GM11168 (cell line): ENCODE results near the gene SNAPC4.

Experiments used
- in situ Hi-C: fragments of 300-500 bp; cut with MboI; formaldehyde crosslinking; loops from one replicate; pipeline ENCODE4 v1.12.0; 2022; ENCODE audit warnings: low sequenced_read_pairs; ENCODE audit not compliant: unreplicated experiment

Gene SNAPC4

DNA sequence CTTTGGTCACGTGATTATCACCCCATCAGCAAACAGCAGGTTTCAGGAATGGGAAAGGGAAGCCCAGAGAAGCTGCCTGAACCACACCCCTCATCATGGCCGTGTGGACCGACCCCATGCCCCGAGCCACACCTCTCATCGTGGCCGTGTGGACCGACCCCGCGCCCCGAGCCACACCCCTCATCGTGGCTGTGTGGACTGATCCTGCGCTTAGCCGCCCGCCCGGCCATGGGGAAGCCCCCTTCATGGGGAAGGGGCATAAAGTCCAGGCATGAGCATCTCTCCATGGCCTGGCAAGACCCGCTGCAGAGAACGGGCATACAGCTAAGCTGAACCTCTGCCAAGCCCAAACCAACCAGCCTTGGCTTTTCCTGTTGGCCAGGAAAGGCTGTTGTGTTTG is 6.4 kb downstream of the SNAPC4 start:
- in situ Hi-C loops, result no loop called here

DNA sequence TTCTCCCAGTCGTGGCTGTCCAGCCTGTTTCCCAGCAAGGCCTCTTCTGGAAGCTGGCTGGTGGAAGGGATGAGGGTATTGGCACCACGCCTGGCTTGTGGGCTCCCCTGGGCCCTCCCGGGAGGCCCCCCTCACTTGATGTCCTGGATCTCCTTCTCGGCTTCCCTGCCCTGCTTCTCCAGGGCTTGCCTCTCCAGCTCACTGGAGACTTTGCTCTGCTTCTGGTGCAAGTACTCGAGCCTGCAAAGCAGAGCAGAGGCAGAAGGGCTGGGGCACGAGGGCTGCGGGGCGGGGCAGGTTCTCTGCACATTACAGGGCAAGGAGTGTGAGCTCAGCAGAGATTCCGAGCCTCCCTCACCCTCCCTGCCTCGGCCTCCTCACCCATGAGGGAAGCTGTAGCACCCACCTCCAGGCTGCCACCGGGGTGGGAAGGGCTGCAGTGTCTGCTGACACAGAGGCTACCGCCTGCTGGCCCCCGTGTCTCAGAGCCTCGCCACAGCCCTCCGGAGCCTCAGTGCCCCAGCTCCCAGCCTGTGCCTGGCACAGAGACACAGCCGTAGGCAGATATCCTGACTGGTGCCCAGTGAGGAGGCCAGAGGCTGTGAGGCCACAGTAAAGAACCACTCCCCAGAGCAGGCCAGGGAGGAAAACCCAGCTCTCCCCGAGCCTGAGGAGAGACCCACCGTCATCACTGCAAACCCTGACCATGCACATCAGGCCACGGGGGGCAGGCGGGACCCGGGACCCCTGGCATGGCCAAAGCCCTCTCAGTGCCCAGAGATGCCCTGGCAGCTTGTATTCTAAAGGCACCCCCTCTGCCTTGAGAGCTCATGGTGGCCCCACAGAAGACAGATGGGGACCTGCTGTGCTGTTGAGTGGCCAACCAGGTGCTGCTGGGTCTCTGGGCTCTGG is 7.2 kb downstream of the SNAPC4 start:
- in situ Hi-C loops, result no loop called here

DNA sequence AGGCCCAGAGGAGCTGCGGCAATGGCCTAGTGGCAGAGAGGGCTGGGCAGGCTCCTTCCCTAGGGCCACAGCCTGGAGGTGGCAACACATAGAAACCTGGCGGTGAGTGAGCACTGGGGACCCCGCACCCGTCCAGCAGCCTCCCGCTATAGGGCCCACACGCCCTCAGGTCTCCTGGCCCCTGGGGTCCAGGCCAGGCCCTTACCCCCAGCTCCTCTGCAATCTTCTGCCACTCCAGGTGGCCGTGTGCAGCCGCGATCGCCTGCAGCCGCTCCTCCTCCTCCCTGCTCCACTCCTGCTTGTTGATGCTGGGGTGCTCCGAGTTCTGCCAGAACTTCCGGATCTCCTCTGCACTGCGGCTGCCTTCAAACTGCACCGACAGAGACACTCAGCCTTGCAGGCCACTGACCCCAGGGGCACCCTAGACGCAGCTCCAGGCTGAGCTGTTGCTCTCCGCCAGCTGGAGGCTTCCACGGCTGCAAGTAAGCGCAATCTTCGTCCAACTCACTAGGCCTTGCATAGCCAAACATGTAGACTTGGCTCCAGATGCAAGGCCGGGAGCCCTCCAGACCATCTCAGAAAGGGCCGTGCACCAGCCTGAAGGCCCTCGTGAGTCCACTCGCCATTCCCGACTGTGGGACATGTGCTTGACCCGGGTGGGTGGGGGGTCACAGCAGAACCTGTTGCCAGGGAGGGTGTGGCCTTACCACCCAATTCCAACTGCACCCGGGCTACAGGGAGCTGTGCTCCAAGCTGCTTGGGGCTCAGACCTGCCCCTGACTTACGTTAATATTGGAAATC is 8.0 kb downstream of the SNAPC4 start:
- in situ Hi-C loops, result no loop called here

DNA sequence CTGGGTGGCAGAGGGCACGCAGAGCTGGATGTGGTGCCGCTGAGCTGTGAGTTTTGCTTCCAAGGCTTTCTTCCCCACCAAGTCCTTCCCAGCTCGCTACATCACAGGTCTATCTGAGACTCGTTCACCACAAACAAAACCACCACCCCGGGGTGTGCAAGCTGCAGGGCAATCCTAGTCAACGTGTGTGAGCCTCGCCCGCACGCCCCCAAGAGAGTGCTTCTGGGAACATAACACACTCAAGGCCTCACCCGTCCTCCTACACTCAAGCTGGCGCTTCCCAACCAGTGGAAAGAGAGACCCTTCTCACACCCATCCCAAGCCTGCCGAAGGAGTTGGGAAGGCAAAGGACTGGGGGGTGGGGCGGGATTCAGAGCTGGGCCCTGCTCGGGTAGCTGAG is 10.6 kb downstream of the SNAPC4 start:
- in situ Hi-C loops, result no loop called here

DNA sequence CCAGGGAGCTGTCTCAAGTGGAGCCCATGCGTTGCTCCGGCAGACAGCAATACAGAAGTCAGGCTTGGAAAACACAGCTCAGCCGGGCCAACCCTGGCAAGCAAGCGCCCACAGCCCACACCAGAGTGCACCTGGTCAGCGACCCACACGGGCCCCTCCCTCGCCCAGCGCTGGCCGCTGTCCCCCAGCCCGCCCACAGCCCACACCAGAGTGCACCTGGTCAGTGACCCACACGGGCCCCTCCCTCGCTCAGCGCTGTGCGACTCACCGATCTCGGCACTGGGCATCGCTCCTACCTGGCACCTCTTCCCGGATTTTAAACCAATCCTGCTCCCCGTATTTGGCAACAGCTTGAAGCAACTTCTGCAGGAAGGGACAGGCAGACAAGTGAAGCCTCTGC is 12.8 kb downstream of the SNAPC4 start:
- in situ Hi-C loops, result no loop called here

DNA sequence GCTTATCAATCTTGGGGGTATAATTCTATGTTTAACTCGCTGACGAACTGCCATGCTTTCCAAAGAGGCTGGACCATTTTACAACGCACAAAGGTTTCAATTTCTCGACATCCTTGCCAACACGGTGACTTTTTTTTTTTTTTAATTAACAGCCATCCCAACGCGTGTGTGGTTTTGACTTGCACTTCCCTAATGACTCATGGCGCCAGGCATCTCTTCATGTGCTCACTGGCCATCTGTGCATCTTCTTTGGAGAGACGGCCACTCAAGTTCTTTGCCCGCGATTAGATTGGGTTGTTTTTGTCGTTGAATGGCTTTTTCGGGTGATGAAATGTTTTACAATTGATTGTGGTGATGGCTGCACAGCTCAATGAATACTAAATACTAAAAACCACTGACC is 14.0 kb downstream of the SNAPC4 start:
- in situ Hi-C loops, result no loop called here

DNA sequence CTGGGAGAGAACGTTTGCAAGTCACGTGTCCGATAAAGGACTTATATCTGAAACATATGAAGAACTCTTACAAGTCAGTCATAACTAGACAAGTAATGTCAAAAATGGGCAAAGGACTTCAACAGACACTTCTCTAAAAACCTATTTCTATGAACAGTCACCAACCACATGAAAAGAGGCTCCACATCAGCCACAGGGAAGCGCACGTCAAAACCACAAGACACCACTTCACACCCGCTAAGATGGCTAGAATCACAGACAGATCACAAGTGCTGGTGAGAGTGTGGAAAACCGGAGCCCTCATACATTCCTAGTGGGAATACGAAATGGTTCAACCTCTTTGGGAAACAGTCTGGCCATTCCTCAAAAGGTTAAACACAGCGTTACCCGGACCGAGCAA is 15.0 kb downstream of the SNAPC4 start:
- in situ Hi-C loops, result no loop called here

DNA sequence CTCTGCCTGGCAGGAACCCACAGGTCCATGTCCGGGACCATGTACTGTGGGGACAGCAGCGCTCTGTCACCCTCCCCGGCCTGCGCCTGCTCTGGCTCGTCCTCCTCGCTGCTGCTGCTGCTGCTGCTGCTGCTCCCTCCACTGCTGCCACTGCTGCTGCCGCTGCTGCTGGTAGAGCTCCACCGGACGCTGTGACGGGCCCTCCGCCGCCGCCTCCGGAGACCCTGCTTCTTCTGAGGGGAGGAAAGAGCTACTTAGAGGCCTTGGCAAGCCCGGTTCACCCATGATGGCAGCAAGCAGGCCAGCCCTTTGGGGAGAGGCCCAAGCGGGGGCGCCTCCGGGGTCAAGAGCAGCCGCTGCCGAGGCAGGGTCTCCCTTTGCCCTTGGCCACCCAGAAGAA is 16.5 kb downstream of the SNAPC4 start:
- in situ Hi-C loops, result no loop called here

DNA sequence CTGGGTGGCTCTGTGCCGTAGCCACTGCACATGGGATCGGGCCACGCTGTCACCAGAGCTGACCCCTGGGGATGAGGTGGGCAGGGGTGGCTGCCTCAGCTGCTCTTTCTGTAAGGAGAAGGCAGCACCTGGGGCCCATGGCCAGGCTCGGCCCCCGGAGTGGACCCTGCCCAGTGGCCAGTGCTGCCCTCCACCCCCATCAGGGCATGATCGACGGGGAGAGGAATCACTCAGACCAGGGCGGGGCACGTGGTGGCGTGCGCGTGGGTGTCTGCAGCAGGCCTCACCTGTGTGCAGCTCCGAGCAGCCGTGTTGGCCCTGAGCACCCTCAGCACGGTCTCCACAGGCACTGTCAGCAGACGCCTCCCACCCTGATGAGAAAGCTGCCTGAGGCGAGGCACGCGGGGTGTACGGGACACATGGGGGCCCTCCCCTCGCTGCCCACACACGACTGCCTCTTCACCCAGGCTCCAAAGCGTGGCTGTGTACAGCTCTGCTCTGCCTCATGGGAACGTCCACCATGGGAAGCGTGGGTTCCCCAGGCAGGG is 17.9 kb downstream of the SNAPC4 start:
- in situ Hi-C loops, result no loop called here

DNA sequence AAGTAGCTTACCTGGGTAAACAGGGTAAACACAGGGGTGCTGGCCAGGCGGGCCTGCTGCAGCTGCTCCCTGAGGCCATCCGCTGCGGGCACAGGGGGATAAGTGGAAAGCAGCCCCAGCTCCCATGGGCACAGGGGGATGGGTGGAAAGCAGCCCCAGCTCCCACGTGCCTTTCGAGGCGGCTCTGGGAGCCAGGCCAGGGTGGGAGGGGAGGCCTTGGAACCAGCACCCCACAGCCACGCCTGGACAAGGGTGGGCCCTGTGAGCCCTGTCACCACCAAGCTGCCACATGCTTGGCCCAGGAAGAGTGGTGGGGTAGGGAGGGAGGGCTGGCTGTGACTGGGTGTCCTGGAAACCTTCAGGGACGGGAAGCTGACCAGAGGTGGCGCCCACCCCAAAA is 18.7 kb downstream of the SNAPC4 start:
- in situ Hi-C loops, result no loop called here

DNA sequence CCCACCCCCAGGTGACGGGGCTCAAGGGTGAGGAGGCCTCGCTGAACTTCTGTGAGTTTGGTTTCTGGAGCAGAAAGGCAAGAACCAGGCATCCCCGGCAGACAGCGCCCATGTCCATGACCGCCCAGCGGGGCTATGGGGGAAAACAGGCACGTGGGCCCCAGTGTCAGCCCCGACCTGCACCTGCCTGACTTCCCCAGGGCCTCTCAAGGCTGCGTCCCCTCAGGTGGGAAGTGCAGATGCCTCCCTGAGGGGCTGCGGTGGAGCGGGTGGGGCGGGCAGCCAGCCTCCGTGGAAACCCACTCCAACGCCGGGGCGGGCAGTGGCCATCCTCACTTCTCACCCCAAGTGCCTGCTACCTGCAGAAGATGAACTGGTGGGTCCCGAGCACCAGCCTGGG is 19.6 kb downstream of the SNAPC4 start:
- in situ Hi-C loops, result no loop called here

DNA sequence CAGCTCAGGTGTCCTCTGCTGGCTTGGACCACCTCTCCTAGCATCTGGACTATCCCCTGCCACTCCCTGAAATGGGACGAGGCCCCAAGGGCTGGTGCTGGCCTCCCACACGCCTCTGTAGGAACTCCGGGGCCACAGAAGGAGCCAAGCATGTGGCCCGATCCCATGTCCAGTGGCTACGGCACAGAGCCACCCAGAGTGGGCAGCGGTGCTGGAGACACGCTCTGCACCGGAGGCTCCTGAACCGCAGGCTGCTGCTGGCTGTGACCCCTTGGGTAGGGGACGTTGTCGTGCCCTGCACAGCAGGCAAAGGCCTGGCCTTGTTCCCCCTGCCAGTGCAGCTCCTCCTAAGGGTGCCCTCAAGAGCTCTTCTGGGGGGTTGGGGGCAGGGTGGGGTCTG is 20.1 kb downstream of the SNAPC4 start:
- in situ Hi-C loops, result no loop called here

DNA sequence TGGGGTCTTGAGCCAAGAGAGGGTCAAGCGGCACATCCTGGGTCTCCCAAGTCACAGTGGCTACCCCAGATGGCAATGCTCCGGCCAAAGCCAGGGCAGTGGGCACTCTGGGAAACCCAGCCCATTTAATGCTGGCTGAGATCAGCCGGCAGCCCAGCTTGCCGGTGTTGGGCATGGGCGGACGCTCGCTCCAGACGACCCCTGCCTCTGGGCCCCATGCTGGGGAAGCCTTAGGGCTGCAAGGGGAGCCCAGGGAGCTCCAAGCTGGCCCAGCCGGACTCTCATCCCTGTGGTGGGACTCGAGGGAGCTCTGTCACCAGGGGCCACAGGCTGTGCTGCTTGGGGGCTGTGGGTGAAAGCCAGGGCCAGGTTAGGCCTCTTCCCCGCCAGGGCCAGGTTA is 20.6 kb downstream of the SNAPC4 start:
- in situ Hi-C loops, result no loop called here

DNA sequence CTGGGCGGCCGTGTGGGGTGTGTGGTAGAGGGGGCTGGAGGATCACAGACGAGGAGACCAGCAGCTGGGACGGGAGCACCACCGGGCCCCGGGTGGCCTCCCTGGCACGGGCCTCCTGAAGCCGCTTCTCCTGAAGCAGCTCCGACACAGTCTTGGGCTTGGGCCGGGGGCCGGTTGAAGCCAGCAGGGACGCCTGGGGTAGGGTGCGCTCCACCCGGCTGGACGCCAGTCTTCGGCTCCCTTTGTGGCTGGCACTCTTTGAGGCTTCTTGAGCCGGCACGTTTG is 21.0 kb downstream of the SNAPC4 start:
- in situ Hi-C loops, result no loop called here

DNA sequence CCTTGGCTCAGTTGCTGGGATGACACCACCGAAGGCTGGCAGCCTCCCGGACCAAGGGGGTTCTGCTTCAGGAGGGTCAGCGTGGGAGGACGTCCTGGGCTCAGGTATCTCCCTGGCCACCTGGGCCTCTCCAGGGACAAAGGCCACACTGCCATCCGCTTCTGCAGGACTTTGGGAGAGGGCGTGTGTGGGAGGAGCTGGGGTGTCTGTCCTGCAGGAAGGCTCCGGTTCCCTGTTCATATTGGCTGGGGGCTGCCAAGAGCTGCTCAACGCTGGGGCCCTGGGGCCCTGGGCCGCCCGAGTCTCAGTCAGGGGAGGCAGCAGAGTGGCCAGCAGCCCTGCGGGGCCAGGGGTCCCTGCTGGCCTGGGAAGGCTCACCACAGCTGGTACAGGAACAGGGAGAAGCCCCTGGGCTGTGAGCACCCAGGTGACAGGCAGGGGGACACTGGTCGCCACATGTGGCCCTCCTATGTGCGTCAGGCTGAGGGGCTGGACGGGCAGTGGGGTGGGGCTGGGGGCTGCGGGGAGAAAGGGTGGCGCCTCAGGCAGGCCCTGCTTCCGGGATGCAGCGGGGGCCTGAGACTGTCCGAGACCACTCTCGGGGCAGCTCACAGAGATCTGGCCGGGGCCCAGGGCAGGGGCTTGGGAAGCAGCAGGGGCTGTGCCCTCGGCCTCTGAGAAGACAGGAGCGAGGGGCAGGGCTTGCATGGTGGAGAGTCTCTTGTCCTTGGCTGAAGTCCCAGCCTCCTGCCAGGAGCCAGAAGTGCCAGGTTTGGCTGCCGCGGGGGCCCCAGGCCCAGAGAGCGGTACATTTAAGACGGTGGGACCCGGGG is 21.6 kb downstream of the SNAPC4 start:
- in situ Hi-C loops, result no loop called here

DNA sequence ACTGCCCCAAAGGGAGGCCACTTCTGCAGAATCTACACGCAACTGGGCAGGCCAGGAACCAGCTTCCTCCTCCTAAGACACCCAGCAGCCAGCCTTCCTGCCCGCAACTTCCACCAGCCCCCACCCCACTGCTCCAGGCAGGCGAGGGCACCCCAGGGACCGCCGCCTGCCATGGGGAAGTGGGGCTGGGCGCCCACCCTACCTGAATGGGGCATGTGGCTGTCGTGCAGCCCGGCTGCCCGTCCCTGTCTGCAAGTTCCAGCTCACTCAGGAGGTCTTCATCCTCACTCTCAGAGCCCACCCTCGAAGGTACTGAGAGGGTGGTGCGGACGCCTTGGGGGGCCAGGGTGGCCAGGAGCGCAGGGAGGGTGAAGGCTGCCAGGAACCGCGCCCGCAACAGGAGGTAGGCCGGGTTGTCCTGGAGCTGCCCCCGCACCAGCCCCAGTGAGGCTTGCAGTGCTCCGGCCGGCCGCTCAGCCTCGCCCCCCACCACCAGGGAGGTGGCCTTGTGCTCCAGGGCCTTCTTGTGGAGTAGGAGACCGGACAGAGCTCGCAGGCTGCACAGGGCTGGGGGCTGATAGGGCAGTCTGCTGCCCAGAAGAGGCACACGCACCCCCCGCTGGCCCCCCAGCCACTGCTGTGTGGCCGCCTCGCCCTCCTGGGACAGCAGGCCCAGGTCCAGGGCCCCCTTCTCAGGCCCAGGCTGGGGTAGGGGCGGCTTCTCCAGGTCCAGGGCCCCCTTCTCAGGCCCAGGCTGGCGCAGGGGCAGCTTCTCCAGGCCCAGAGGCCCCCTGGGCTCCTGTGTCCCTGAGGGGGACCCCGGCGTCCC is 22.4 kb downstream of the SNAPC4 start:
- in situ Hi-C loops, result no loop called here

DNA sequence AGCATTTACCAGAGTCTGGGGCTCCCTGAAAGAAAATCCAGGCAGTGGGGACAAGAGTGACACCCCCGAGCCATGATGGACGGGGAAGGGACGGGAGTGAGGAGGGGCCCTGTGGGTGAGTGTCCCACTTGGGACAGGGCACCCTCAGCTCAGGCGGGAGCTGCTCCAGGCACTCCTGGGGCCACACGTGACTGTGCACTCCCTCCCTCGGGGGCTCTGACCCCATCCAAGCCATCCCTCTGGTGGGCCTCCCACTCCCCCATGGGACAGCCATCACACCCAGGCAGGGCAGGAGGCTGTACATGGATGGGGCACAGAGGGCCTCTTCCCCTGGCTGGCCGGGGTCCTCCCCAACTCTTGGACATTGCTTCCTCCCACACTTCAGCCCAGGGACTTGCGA is 23.5 kb downstream of the SNAPC4 start:
- in situ Hi-C loops, result no loop called here

DNA sequence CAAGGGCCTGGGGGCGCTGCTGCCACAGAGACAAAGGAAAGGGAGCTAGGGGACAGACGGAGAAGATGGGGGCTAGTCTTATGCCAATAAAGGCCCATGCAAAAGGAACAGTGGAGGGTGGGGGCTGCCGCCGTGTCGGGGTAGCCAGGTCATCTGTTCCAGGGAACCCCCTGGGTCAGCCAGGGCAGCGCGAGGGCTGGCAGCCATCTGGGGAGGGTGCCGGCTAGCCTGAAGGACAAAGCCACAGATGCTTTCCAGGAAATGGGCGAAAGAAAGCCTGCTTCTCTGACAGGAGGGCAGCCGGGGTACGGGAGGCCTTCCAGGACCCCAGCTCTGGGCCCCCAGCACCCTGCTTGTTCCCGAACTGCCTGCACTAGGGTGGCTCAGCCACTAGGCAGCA is 24.9 kb downstream of the SNAPC4 start:
- in situ Hi-C loops, result no loop called here

DNA sequence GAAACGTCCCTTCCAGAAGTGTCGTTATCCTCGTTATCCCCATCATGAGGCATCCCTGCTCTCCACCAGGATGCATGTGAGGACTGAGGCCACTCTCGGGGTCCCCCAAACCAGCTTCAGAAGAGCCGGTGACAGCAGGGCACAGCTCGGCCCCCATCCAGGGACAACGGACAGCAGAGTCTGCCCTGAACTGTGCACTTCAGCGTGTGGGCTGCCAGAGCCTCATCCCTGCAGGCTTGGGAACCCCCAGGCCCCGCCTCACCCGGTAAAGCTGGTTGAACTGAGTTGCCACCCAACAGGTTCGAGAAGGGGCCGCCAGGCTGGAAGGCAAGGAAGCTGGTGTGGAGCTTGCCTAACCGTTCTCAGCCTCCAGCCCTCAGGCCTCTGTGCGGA is 25.8 kb downstream of the SNAPC4 start:
- in situ Hi-C loops, result no loop called here
